GM18519 (cell line): ENCODE results near the gene STAG3.
"Not testable (repeated sequence)": the region's sequence is repeated elsewhere in the genome, so short reads cannot be mapped to it uniquely, and the experiment has no call there.

Experiments
- ATAC-seq: cut with Tn5 transposase; IDR thresholded peaks from one replicate; pipeline ENCODE4 v1.9.1; 2021; ENCODE audit warnings: mild to moderate bottlenecking, moderate library complexity; ENCODE audit not compliant: unreplicated experiment, low FRiP score

STAG3 gene

DNA sequence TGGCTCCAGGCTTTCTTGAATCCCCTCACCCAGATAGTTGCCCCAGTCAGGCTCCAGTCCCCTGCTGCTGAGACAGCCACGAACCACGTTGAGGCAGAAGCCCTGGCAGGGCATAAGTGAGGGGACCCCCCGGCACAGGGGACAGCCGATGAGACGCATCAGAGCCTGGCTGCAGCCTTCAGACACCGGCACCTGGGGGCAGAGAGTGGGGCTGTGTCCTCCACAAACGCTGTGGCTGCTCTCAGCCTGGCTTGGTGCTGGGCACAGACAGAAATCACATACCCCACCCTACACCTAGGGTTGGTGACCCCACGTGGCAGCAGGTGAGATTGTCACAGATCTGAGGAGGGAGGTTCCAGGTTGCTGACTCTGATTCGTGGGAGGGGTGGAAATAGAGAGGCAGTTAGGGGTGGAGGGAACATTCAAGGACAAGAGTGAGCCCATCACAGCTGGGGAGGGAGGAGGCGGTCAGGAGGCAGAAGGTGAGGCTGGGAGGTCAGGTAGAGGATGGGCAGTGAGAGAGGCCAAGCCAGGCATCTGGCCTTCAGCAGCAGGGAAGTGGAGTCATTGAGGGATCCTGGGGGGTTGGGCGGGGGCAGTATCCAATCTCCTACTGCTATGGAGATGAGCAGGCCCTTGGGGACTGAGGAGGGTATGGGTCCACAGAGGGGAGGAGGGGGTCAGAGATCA, 3.8 kb upstream of the STAG3 start:
- no peak for ATAC-seq

DNA sequence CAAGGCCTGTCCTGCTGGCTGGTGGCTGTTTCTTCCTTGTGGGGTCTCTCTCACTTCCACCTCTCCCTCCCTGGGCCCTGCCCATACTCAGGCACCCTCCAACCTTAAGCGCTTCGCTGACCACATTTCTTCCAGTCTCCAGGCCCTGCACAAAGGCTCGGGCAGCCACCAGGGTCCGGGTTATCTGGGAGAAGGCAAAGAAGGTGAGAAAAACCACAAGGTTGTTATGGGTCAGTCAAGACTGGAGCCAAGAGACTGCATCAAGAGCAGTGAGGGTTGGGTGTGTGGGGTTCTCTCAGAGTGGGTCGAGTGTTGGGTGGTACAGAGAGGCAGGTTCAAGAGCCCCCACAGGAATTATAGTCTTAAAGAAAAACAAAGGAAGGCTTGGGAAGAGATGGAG, 3.1 kb upstream of the STAG3 start:
- no peak for ATAC-seq

DNA sequence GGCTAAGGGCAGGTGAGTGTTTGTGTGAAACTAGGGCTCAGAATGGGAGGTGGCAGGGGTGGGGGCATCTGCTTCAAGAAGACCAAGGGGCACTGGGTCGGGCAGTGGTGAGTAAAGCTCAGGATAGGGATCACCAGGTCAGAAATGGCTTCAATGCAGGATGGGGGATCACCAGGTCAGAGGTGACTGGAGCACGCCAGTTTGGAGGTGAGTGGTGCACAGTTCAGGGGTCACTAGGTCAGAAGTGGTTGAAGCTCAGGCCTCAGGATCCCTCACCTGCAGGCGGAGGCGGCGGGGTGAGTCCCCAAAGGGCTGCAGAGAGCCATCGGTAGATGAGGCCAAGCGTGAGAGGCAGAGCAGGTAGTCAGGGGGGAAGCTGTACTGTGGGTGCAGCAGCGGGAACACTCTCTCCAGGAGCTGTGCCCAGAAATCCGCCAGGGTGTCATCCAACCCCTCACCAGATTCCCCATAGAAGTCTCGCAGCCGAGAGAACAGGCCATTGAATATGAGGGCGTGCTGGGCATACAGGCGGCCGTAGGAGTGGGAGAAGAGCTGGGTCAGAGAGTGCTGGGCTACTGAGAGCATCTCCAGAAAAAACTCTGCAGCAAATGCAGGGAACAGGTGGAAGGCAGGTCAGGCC, 2.3 kb upstream of the STAG3 start:
- no peak for ATAC-seq

DNA sequence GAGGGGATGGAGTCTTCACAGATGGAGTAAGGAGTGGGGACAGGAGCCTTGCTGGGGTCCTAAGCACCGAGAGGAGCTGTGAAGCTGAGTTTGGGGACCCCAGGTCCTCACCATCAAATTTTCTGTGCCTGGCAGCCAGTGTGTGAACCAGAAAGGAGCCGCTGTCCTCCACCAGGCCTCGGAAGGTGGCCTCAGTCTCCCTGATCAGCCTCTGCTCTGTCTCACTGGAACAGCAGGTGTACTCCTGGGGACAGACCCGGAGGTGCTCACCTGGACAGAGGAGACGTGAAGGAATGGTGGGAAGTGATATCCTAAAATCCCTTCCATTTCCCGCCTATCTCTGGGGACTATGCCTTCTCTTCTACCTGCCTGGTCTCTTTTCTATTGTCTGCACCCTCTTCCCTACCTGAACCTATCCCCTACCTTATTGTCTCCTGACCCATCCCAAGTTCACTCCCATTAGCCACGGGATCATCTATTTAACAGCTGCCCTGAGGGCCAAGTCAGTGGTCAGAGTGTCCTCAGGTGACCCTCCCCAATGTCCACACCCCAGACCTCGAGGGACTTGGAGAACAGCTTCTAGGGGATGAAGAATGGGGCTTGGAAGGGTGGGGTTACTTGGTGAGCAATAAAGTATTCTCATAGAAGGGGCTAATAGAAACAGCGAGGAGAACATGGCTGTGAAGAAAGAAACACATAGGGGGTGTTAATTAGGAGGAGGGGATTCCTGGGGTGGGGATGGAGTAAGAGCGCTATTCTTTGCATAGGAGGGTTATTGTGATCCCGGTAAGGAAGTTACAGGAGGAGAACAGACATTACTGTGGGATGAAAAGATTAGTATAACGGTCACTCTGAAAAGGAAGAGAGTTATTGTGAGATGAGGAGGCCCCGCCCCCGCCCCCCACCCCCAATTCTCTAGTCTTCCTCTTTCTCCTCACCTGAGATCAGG, 1.3 kb upstream of the STAG3 start:
- ATAC-seq, result no peak

DNA sequence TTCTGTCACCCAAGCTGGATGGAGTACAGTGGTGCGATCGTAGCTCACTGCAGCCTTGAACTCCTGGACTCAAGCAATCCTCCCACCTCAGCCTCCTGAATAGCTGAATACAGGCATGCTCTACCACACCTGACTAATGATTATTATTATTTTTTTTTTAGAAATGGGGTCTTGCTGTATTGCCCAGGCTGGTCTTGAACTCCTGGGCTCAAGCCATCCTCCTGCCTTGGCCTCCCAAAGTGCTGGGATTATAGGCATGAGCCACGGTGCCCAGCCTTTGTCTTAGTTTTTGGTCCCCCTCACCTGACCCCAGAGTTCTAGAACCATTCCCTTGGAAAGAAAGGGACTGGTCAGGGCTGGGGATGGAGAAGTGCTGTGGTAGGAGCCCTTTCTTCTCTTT, 2.4 kb downstream of the STAG3 start:
- ATAC-seq, result not testable (repeated sequence)

DNA sequence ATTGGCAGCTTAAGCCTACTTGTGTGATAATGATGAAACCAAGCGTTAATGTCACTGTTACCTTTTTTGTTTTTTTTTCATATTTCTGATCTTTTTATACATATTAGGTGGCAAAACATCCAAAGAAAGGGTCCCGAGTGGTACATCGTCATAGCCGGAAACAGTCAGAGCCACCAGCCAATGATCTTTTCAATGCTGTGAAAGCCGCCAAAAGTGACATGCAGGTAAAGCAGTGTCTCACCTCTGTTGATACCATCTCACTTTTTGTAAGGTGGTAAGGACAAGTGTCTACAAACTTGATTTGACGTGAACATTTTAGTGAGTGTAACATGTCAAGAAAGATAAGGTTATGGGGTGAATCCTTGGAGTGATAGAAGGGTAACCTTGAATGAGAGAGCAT, 4.9 kb downstream of the STAG3 start:
- not testable (repeated sequence) for ATAC-seq

DNA sequence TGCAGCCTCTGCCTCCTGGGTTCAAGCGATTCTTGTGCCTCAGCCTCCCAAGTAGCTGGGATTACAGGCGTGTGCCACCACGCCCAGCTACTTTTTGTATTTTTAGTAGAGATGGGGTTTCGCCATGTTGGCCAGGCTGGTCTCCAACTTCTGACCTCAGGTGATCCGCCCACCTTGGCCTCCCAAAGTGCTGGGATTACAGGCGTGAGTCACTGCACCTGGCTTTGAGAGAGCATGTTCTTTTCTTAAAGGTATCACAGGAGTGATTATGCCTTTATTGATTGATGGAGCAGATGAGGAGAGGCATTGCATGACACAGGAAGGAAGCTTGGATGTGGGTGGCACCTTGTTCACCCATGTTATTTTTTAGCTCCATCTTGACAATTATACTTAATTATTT, 5.4 kb downstream of the STAG3 start:
- not testable (repeated sequence) for ATAC-seq

DNA sequence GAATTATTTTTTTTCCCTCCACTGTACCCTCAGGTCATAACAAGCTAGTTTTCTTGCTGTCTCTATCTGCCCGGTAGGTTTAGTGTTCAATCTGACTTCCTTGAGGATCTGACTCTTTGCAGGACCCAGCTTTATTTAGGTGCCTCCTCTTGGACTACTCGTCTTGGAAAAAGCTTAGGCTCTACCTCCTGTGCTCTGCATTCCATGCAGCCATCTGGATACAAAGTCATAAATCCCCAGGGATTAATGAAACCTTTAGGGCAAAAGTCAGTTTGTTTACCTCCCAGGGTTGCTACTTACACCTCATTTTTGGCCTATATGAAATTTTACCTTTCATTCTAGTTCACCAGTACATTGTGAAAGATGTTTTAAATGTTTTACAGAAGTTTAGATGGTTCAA, 8.0 kb downstream of the STAG3 start:
- no peak for ATAC-seq

DNA sequence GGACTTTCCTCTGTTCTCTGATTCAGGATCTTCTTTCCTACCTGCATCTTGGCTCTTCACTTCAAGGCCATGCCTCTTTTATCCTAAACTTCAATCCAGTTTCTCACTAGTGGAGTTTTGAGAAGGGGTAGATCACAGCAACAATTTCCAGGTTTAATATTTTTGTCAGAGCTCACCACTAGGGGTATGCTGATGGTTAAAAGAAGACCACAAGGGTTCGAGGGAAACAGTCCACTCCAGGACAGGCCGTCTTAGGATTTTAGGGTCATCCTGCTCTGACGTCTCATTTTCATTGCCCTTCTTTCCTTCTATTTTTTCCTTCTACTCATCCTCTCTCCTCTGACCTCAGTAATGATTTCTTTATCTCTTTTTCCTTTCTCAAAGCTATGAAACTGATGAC, 11.3 kb downstream of the STAG3 start:
- no peak for ATAC-seq

DNA sequence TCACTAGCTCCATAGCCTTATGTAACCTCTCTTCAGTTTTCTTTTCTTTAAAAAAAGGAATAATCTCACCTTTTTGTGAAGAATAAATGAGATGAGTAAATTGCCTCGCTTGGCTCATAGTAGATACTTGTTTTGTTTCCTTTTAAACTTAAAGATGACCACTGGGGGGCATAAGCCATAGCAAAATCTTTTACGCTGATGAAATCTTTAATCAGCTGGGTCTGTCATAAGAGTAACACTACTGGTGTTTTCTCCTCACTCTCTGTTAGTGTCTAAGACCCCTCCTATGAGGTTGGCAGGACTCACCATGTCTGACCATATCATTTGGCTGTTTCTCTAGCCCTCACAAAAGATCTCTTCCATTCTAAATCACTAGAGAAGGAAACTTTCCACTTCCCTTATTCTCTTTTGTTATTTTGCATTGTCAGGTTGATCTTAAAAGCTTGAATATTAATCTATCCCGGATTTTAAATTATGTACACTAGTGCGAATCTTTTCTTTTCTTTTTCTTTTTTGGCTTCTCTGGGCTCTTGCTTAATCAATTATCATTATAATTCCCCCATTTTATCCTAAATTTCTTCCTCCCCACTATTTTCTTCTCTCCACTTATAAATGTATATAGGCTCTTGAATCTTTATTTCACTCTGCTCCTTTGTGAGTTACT, 12.5 kb downstream of the STAG3 start:
- no peak for ATAC-seq

DNA sequence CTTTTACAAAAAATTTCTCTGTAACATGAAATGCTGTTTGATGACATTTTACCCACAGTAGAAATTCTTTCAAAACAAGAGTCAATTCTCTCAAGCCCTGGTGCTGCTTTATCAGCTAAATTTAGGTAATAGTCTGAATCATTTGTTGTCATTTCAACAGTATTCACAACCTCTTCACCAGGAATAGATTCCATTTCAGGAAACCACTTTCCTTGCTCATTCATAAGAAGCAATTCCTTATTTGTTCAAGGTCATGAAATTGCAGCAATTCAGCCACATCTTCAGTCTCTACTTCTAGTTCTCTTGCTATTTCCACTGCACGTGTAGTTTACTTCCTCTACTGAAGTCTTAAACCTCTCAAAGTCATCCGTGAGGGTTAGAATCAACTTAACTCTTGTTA, 14.1 kb downstream of the STAG3 start:
- no peak for ATAC-seq

DNA sequence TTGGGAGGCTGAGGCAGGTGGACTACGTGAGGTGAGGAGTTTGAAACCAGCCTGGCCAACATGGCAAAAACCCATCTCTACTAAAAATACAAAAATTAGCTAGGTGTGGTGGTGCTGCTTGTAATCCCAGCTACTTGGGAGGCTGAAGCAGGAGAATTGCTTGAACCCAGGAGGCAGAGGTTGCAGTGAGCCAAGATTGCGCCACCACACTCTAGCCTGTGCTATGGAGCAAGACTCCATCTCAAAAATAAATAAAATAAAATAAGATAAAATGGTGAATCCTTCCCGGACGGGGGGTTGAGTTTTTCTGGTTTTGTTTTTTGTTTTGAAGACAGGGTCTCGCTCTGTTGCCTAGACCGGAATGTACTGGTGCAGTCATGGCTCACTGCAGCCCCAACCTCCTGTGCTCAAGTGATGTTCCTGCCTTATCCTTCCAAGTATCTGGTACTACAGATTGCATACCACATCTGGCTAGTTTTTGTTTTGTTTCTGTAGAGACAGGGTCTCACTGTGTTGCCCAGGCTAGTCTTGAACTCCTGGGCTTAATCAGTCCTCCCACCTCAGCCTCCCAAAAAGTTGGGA, 14.7 kb downstream of the STAG3 start:
- ATAC-seq, result not testable (repeated sequence)

DNA sequence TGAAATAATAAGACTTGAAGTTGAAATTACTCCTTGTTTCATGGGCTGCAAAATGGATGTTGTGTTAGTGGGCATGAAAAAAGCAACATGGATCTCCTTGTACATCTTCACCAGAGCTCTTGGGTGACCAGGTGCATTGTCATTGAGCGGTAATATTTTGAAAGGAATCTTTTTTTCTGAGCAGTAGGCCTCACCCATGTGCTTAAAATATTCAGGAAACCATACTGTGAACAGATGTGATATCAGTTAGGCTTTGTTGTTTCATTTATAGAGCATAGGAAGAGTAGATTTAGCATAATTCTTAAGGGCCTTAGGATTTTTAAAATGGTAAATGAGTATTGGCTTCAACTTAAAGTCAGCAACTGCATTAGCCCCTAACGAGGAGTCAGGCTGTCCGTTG, 15.3 kb downstream of the STAG3 start:
- no peak for ATAC-seq

DNA sequence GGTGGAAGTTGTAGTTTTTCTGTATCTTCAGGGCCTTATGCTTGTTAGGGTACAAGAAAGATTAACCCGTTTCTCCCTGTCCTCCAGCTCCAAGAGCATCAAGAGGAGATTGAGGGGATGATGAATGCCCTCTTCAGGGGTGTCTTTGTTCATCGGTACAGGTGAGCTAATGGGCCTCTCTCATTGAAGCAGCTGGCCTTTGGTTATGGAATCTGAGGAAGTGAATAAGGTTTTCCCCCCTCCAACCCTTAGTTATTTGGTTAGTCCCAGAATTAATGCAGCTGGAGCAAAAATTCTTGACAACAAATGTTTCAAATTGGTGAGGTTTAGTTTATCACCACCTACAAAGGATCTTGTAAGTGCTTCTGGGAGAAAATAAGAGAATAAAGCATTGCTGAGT, 17.5 kb downstream of the STAG3 start:
- ATAC-seq, result no peak

DNA sequence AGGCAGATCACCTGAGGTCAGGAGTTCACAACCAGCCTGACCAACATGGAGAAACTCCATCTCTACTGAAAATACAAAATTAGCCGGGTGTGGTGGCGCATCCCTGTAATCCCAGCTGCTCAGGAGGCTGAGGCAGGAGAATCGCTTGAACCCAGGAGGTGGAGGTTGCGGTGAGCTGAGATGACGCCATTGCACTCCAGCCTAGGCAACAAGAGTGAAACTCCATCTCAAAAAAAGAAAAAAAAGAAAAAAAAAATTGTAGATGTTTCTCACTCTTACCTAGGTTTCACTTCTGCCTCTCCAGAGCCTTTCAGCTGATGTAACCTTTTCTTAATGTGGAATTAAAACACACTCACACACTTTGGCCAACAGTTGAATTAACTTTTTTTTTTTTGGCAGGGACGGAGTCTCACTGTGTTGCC, 18.2 kb downstream of the STAG3 start:
- not testable (repeated sequence) for ATAC-seq

DNA sequence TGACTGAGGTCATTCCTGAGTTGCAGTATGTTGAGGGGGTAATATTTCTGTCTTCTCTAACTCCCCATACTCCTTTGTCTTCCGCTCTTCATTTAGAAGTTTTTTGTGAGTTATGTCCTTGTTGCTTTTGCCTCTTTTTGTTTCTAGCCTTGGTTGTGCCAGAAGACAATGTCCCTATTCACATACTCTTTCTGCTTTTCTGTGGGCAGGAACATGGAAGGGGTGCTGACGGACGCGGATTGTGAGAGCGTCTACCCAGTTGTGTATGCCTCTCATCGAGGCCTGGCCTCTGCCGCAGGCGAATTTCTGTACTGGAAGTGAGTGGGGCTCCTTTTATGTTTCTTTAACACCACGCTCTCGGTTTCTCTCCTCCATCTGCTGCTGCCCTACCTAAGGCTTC, 20.5 kb downstream of the STAG3 start:
- no peak for ATAC-seq

DNA sequence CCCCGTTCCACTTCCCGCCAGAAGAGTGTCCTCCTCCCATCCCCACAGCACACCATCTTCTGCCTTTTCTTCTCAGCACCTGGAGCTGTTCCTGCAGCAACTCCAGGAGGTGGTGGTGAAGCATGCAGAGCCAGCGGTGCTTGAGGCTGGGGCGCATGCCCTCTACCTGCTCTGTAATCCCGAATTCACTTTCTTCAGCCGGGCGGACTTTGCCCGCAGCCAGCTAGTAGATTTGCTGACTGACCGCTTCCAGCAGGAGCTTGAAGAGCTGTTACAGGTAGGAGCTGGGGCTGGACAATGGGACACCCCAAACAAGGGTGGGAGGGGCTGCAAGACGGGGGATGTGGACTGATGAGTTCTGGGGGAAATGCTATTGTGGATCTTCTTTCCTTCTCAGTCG, 23.0 kb downstream of the STAG3 start:
- no peak for ATAC-seq

DNA sequence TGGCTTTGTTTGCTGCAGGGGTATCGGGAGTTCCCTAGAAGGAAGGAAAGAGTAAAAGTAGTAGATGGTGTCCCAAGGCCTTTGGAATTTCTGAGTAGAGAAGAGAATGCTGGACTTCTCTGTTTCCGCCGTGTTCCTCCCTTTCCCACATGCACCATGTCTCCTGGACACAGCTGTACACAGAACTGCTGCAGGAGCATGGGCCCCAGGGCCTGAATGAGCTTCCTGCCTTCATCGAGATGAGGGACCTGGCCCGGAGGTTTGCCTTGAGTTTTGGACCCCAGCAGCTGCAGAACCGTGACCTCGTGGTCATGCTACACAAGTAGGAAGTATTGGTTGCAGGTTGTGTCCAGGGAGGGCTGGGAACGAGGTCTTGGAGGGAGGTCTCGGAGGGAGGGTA, 26.7 kb downstream of the STAG3 start:
- ATAC-seq, result no peak

DNA sequence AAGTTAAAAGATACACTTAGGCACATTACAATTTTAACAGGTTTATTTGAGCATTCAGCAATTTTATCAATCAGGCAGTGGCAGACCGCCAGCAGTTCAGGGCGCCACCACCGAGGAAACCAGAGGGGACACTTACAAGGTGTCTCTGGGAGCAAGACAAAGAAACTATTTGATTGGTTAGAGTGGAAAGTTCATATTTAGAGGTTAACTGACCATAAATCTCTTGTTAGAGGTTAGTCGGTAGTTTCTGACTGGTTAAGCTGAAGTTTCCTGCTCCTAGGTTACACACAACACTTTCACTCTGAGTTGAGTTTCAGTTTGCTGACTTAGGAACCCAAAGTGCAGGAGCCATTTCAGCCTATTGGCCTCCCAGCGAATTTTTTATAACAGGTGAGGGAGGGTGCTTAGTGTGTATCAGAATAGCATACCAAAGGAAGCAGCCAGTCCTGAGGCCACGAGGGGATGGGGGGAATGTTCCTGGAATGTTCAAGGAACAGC, 31.2 kb downstream of the STAG3 start:
- peak; percentile 60 for ATAC-seq

DNA sequence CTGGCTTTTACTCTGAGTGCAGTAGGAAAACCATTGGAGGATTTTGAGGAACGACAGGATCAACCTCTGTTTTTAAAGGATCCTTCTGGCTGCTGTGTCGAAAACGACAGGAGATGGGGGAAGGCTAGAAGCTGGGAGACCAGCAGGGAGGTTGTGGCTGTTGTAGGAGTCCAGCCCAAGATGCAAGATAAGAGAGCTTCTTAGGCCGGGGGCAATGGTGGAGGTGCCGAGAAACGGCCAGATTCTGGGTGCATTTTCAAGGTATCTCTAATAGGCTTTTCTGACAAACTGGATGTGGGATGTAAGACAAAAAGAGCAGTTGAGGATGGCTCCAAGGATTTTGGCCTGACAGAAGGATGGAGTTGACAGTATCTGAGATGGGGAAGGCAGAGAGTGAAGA, 31.8 kb downstream of the STAG3 start:
- ATAC-seq, result no peak
